Suprapubic skin (tissue), 4 donors: ENCODE data around the gene OLFM1. TPM values are rescaled to one million over a fixed set of nuclear protein-coding genes. Genes with fewer than 3 reads are reported as not detected.

Experiments
- DNase-seq, 2 donors: peaks; one replicate each; pipeline ENCODE4 v3.0.0-alpha.2; 2019; ENCODE audit warnings: low spot score in 2 of 2
- H3K27ac ChIP-seq: fragments of 200-600 bp; sonication (generic); one replicate; pipeline ENCODE4 v1.5.1; 2019
- H3K27me3 ChIP-seq: fragments of 200-600 bp; sonication (generic); one replicate; pipeline ENCODE4 v1.5.1; 2019
- H3K36me3 ChIP-seq: fragments of 200-600 bp; sonication (generic); one replicate; pipeline ENCODE4 v1.5.1; 2019
- H3K4me1 ChIP-seq: fragments of 200-600 bp; sonication (generic); one replicate; pipeline ENCODE4 v1.5.1; 2019
- H3K4me3 ChIP-seq: fragments of 200-600 bp; sonication (generic); one replicate; pipeline ENCODE4 v1.5.1; 2019; ENCODE audit warnings: mild to moderate bottlenecking
- H3K9me3 ChIP-seq: fragments of 200-600 bp; sonication (generic); one replicate; pipeline ENCODE4 v1.5.1; 2019
- EP300 ChIP-seq: sonication (generic); formaldehyde crosslinking; IDR thresholded peaks from one replicate; pipeline ENCODE4 v1.6.1; 2017; ENCODE audit warnings: antibody characterized with exemption
- POLR2A ChIP-seq, 2 donors: fragments of 450-650 bp; IDR thresholded peaks; one replicate each; pipeline ENCODE4 v1.6.1; 2017; ENCODE audit warnings: antibody characterized with exemption in 2 of 2, mild to moderate bottlenecking in 2 of 2, moderate library complexity in 2 of 2
- POLR2AphosphoS5 ChIP-seq, 3 donors: sonication (generic); formaldehyde crosslinking; IDR thresholded peaks; one replicate each; pipeline ENCODE4 v1.6.1; 2017; ENCODE audit warnings: antibody characterized with exemption in 3 of 3
- WGBS: methylation state at CpG from one replicate; pipeline ENCODE4 v1.1.5; 2018; 5-methylcytosine and 5-hydroxymethylcytosine counted together
- total RNA-seq, 4 donors: library from RNA; depleted of rRNA; stranded (reverse); fragments of >200 nt; gene quantifications; one replicate each; pipeline ENCODE4 v1.1.0, GENCODE V29; 2016
- TF ChIP-seq, protein P1 (sequence below), 2 donors: fragments of 200-600 bp in 1 of 2; fragments of 450-650 bp in 1 of 2; sonication (generic) in 1 of 2; IDR thresholded peaks; one replicate each; pipeline ENCODE4 v1.5.1; 2016 to 2019; ENCODE audit warnings: antibody characterized with exemption in 2 of 2, mild to moderate bottlenecking in 1 of 2, moderate library complexity in 1 of 2

OLFM1 gene
- total RNA-seq, 4 donors from 2014 or later, result 4.0 to 15.4 (median 11.7) TPM

- TF ChIP-seq EP300, result no peak
- TF ChIP-seq, protein P1, sequence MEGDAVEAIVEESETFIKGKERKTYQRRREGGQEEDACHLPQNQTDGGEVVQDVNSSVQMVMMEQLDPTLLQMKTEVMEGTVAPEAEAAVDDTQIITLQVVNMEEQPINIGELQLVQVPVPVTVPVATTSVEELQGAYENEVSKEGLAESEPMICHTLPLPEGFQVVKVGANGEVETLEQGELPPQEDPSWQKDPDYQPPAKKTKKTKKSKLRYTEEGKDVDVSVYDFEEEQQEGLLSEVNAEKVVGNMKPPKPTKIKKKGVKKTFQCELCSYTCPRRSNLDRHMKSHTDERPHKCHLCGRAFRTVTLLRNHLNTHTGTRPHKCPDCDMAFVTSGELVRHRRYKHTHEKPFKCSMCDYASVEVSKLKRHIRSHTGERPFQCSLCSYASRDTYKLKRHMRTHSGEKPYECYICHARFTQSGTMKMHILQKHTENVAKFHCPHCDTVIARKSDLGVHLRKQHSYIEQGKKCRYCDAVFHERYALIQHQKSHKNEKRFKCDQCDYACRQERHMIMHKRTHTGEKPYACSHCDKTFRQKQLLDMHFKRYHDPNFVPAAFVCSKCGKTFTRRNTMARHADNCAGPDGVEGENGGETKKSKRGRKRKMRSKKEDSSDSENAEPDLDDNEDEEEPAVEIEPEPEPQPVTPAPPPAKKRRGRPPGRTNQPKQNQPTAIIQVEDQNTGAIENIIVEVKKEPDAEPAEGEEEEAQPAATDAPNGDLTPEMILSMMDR (IDR thresholded peaks at IDR 0.05), result no peak
- TF ChIP-seq POLR2AphosphoS5 (IDR thresholded peaks at IDR 0.05), result no peak
- no peak for TF ChIP-seq POLR2A (IDR thresholded peaks at IDR 0.05)
- WGBS, result 86% methylated on average over 26 of the region's 26 CpGs
- Histone ChIP-seq H3K27me3 (peaks cover 36% of the 10 kb centered on the region), H3K36me3 (no peaks in the 10 kb centered on the region), H3K4me3 (no peak overlapping the region), H3K4me1 (peaks cover 23% of the 10 kb centered on the region), H3K9me3 (no peaks in the 10 kb centered on the region), H3K27ac (no peak overlapping the region)
- peak; percentile 46 to 65 for DNase-seq
Observed at GRCh38 chr9:135080286-135081263, 6.9 kb upstream of the OLFM1 start.

DNA sequence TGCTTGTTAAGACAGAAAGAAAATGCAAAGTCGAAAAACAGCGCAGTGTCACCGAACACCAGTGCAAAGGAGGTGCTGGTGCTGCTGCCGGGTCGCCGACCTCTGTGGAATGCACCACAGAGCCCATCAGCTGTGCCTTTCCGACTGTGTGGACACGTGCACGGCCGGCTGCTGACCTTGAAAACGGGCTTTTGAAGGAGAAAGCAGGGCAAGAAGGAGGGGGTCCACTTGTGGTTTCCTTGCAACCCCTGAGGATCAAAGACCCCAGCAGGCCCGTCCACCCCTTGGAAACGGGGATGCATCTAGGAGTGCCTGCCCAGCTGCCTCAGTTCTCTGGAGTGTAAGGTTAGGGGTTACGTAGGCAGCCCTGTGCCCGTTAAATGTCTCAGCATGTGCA lies 6.2 kb upstream of the OLFM1 start:
- no peak overlapping the region for H3K4me3 ChIP-seq
- H3K4me1 ChIP-seq, result peaks cover 22% of the 10 kb centered on the region
- no peak overlapping the region for H3K27ac ChIP-seq
- peak; percentile 48 to 49 for DNase-seq
- no peaks in the 10 kb centered on the region for H3K9me3 ChIP-seq
- H3K27me3 ChIP-seq, result peaks cover 33% of the 10 kb centered on the region
- H3K36me3 ChIP-seq, result no peaks in the 10 kb centered on the region
- WGBS, result 91% methylated on average over 15 of the region's 15 CpGs
- TF ChIP-seq POLR2AphosphoS5 (IDR thresholded peaks at IDR 0.05), result no peak
- TF ChIP-seq, protein P1 (IDR thresholded peaks at IDR 0.05), result no peak
- no peak for TF ChIP-seq EP300
- TF ChIP-seq POLR2A (IDR thresholded peaks at IDR 0.05), result no peak

DNA sequence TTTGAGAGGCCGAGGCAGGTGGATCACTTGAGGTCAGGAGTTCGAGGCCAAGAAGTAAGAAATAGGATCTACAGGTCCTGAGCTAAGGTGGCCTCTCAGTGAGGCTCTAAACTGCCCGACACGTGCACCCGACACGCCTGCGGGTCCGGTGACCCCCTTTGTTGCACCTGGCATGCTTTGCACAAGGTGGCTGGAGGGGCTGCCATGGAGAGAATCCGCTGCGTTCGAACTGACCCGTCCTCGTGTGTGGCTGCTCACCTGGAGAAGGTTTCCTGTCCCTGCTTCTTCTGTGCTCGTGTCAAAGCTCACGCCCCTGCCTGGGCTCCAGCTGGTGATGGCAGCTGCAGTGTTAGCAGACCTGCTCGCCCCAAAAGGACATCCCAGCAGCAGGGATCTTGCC lies 5.7 kb upstream of the OLFM1 start:
- peak in 1 of 2 donors; percentile 50 for DNase-seq
- TF ChIP-seq EP300, result no peak
- TF ChIP-seq POLR2AphosphoS5 (IDR thresholded peaks at IDR 0.05), result no peak
- TF ChIP-seq POLR2A (IDR thresholded peaks at IDR 0.05), result no peak
- TF ChIP-seq, protein P1 (IDR thresholded peaks at IDR 0.05), result no peak
- Histone ChIP-seq H3K9me3 (no peaks in the 10 kb centered on the region), H3K36me3 (no peaks in the 10 kb centered on the region), H3K4me3 (no peak overlapping the region), H3K4me1 (peaks cover 24% of the 10 kb centered on the region), H3K27me3 (peaks cover 34% of the 10 kb centered on the region), H3K27ac (no peak overlapping the region)
- WGBS, result 91% methylated on average over 16 of the region's 16 CpGs

GRCh38 chr9:135082536-135082935 lies 4.9 kb upstream of the OLFM1 start:
- WGBS, result 94% methylated on average over 2 of the region's 7 CpGs

More at GRCh38 chr9:135082536-135082935, 4.9 kb upstream of the OLFM1 start:
- Histone ChIP-seq H3K27me3 (peaks cover 34% of the 10 kb centered on the region), H3K27ac (no peak overlapping the region), H3K4me3 (no peak overlapping the region), H3K36me3 (no peaks in the 10 kb centered on the region), H3K9me3 (no peaks in the 10 kb centered on the region), H3K4me1 (peaks cover 30% of the 10 kb centered on the region)
- TF ChIP-seq POLR2A (IDR thresholded peaks at IDR 0.05), result no peak
- no peak for TF ChIP-seq EP300
- TF ChIP-seq, protein P1 (IDR thresholded peaks at IDR 0.05), result no peak
- TF ChIP-seq POLR2AphosphoS5 (IDR thresholded peaks at IDR 0.05), result no peak
- peak in 1 of 2 donors; percentile 30 for DNase-seq
